GM12801 (cell line): ENCODE measurements around the gene PALS1.

Experiments used
- TF ChIP-seq, protein P1 (sequence below): IDR thresholded peaks from one replicate; pipeline ENCODE4 v1.5.1; 2011; ENCODE audit warnings: control low read depth; ENCODE audit not compliant: insufficient read length; ENCODE audit errors: extremely low read depth

Gene PALS1

DNA sequence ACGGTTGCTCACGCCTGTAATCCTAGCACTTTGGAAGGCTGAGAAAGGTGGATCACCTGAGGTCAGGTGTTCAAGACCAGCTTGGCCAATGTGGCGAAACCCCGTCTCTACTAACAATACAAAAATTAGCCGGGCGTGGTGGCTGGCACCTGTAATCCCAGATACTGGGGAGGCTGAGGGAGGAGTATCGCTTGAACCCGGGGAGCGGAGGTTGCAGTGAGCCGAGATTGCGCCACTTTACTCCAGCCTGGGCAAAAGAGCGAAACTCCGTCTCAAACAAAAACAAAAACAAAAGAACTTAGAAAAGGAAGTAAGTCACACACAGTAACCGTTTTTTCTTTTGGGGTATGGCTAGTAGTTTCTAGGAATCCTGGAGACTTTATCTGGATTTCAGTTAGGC, 1.7 kb upstream of the PALS1 start:
- TF ChIP-seq, protein P1, sequence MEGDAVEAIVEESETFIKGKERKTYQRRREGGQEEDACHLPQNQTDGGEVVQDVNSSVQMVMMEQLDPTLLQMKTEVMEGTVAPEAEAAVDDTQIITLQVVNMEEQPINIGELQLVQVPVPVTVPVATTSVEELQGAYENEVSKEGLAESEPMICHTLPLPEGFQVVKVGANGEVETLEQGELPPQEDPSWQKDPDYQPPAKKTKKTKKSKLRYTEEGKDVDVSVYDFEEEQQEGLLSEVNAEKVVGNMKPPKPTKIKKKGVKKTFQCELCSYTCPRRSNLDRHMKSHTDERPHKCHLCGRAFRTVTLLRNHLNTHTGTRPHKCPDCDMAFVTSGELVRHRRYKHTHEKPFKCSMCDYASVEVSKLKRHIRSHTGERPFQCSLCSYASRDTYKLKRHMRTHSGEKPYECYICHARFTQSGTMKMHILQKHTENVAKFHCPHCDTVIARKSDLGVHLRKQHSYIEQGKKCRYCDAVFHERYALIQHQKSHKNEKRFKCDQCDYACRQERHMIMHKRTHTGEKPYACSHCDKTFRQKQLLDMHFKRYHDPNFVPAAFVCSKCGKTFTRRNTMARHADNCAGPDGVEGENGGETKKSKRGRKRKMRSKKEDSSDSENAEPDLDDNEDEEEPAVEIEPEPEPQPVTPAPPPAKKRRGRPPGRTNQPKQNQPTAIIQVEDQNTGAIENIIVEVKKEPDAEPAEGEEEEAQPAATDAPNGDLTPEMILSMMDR, result no peak

DNA sequence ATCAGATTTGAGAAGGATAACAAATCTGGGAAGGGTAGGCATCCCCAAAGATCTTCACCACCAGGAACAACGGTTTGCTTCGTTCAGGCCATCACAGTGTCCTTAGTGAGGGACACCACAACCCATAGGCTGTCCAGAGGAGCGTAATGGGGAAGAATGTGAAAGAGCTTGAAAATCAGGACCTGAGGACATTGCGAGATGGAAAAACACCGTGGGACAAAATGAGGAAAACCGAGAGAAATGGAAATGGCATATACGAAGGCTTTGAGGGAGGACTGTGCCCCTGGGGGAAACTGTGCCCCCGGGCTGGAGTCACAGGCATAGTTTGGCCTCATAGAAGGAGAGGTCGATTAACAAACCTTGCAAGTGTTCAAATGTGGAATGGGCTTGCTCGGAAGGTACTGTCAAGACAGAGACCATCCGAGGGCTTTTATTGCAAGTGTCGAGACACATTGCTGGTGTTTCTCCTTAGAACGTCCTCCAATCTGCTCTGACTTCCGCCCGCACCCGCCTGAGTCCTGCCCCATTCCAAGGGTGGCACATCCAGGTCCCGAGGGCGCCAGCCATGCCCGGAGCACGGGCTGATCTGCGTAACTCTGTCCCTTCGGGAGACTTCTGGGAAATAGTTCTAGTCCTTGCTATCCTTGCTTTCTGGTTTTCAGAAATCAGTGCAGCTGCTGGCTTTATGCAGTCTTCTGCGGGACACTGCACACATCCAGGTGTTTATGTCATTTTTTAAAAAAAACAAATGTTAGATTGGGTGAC, 885 bp upstream of the PALS1 start:
- TF ChIP-seq, protein P1, result no peak

DNA sequence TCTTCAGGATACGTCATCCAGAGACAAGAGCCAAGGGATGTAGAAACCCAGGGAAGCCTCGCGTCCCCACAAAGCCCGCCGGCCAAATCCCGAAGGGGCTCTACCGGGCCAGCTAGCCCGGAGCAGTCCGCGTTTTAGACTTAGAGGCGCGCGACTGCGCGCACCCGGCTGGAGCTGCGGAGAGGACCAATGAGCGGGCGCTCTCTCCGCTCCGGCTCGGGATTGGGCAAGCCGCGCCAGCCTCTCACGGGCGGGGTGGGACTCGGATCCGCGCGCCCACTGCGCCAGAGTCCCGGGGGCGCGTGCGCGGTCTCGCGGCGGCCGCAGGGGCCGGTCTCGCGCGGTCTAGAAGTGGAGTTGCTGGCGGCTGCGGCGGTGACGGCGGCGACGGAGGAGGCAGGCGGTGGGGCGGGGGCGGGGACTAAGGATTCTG, 241 bp upstream of the PALS1 start:
- TF ChIP-seq, protein P1, result no peak

DNA sequence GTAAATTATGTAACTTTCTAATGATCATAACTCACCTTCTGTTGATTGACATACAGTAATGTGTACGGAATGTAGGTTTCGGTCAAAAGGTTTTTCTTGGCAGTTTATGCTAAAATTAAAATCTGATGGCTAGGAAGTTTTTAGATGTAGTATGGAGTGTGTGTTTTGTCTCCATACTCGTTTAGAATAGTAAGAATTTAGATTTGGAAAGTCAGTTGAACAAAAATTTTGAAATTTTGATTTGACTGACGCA, 859 bp downstream of the PALS1 start:
- TF ChIP-seq, protein P1, result no peak

DNA sequence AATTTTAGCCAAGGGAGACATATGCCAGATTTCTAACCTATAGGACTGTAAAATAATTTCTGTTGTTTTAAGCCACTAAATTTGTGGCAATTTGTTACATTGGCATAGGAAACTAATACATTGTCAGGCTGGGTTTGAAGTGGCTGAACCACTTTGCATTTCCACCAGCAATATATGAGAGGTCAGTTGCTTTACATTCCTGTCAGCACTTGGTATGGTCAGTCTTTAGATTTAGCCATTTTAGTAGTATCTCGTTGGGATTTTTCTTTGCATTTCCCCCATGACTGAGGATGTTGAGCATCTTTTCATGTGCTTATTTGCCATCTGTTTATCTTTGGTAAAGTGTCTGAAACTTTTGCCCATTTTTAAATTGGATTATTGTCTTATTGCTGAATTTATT, 3.9 kb downstream of the PALS1 start:
- TF ChIP-seq, protein P1, result no peak

DNA sequence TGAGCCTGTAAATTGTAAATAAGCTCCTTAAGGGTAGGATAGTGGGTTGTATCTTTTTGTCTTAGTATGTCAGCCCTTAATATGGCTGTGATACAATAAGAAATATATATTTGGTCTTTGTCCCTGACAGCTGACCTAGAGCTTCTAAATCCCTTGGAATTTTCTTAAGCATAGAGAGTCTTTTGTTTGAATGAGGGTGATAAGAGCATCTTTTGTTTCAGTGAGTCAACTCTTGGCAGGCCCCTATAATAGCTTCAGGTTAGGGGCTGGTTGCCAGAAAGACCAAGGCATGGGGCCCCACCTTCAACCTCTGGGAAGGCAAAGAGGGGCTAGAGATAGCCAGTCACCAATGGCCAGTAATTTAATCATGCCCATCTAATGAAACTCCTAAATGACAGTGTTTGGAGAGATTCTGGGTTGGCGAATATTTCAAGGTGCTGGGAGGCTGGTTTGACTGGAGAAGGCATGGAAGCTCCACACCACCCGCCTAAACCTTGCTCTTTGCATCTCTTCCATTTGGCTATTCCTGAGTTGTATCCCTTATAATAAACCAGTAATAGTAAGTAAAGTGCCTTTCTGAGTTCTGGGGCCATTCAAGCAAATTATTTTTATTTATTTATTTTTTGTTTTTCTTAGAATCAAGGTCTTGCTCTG, 10.5 kb downstream of the PALS1 start:
- TF ChIP-seq, protein P1, result no peak

DNA sequence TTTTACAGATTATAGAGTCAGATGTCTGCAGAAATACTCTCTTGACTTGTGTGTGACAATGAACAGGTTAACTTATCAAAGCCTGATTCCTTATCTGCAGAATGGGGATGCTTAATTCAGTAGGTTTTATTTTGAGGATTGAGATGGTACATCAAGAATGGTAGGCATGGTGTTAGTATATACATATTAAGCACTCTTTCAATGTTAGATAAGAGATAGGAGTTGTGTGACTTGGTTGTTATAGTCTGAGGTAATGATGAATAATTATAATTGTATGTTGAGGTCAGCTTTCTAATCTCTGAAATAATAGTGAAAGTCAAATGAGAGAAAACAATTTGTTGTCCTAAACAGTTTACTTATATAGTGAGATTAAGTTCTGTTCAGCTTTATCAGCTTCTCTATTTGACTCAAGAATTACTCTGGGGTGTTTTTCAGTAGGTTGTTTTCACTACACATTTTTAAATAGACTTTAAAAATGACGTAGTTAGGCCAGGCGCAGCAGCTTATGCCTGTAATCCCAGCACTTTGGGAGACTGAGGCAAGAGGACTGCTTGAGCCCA, 11.9 kb downstream of the PALS1 start:
- TF ChIP-seq, protein P1, result no peak
